HCT116 (cell line): ENCODE results near the gene CABLES1. TPM values are rescaled to one million over a fixed set of nuclear protein-coding genes. Genes with fewer than 3 reads are reported as not detected.

Source experiments
- ATAC-seq: fragments of 200-7000 bp; cut with Tn5 transposase; 2 replicates; pipeline ENCODE4 v1.9.1; 2020; ENCODE audit warnings: mild to moderate bottlenecking, moderate library complexity
- BruUV-seq: library from RNA; stranded (reverse); fragments of 400-500 nt; replicated peaks from 2 replicates; lab custom pipeline; 2021; lab: Mats Ljungman, UMichigan
- CTCF ChIA-PET: fragments of 300-600 bp; sonication (Branson Sonifier 250); formaldehyde crosslinking; loops from one replicate; lab custom pipeline; 2021; ENCODE audit warnings: antibody characterized with exemption; lab: Charles Lee
- POLR2A ChIA-PET: fragments of 300-600, 350-600 bp; sonication (Branson Sonifier 250); formaldehyde crosslinking; loops from one replicate; lab custom pipeline; 2021; ENCODE audit warnings: antibody characterized with exemption; lab: Charles Lee
- RAD21 ChIA-PET, 2 experiments: fragments of 300-600 bp; sonication (Branson Sonifier 250); formaldehyde crosslinking; loops; one replicate each; lab custom pipeline; 2023; ENCODE audit warnings: low total read pairs in 2 of 2; ENCODE audit not compliant: uncharacterized antibody in 2 of 2, unreplicated experiment in 2 of 2, low non-redundant PET in 1 of 2; lab: Charles Lee
- DNase-seq: peaks from one replicate; pipeline ENCODE4 v3.0.0-alpha.2; 2010; ENCODE audit warnings: low read depth, low spot score
- H2AFZ ChIP-seq: fragments of 200-600 bp; shearing (Covaris generic), sonication (generic); 2 replicates; pipeline ENCODE4 v1.6.1; 2017; ENCODE audit warnings: low read depth, mixed run types, mixed read lengths, antibody characterized with exemption, low read length; ENCODE audit not compliant: poor library complexity, severe bottlenecking
- H3K27ac ChIP-seq: 2 replicates; pipeline ENCODE4 v1.5.1; 2012; ENCODE audit warnings: low read depth, low read length
- H3K27me3 ChIP-seq: fragments of 200-600 bp; sonication (generic); 2 replicates; pipeline ENCODE4 v1.6.1; 2016; ENCODE audit warnings: mixed run types, low read length, mixed read lengths; ENCODE audit not compliant: insufficient read depth
- H3K36me3 ChIP-seq, 2 experiments: fragments of 200-500 bp in 1 of 2; fragments of 200-600 bp in 1 of 2; sonication (Bioruptor generic) in 1 of 2; sonication (generic) in 1 of 2; 2 replicates each; pipeline versions ENCODE4 v1.5.1 to v1.6.1; 2014 to 2016; ENCODE audit warnings: low read length in 2 of 2, inconsistent platforms in 1 of 2, mixed read lengths in 1 of 2, mixed run types in 1 of 2; ENCODE audit not compliant: insufficient read depth in 2 of 2, control insufficient read depth in 1 of 2
- H3K4me1 ChIP-seq, 2 experiments: fragments of 200-600 bp in 1 of 2; sonication (generic) in 1 of 2; 2 replicates each; pipeline versions ENCODE4 v1.5.1 to v1.6.1; 2012 to 2017; ENCODE audit warnings: low read length in 2 of 2, inconsistent platforms in 1 of 2, mild to moderate bottlenecking in 1 of 2, mixed read lengths in 1 of 2, mixed run types in 1 of 2, moderate library complexity in 1 of 2; ENCODE audit not compliant: insufficient read depth in 2 of 2, control insufficient read depth in 1 of 2
- H3K4me2 ChIP-seq: fragments of 200-600 bp; sonication (generic); 2 replicates; pipeline ENCODE4 v1.6.1; 2017; ENCODE audit warnings: mixed run types, low read length, mixed read lengths
- H3K4me3 ChIP-seq, 2 experiments: fragments of 200-600 bp in 1 of 2; sonication (generic) in 1 of 2; replicated peaks in 1 of 2; 2 replicates each; pipeline ENCODE4 v1.5.1; 2011 to 2016; ENCODE audit warnings: low read length in 2 of 2, control low read depth in 1 of 2, low read depth in 1 of 2, mild to moderate bottlenecking in 1 of 2, mixed read lengths in 1 of 2, mixed run types in 1 of 2
- H3K79me2 ChIP-seq: fragments of 200-600 bp; sonication (generic); 2 replicates; pipeline ENCODE4 v1.6.1; 2017; ENCODE audit warnings: mild to moderate bottlenecking, mixed run types, low read length, moderate library complexity, mixed read lengths; ENCODE audit not compliant: insufficient read depth
- H3K9ac ChIP-seq: fragments of 200-600 bp; sonication (generic); 2 replicates; pipeline ENCODE4 v1.6.1; 2016; ENCODE audit warnings: low read length, mixed read lengths
- H3K9me2 ChIP-seq: fragments of 200-600 bp; sonication (generic), shearing (Covaris generic); 2 replicates; pipeline ENCODE4 v1.6.1; 2017; ENCODE audit warnings: mixed run types, mild to moderate bottlenecking, moderate library complexity; ENCODE audit not compliant: insufficient read depth
- H3K9me3 ChIP-seq, 2 experiments: fragments of 200-500 bp in 1 of 2; fragments of 200-600 bp in 1 of 2; sonication (Bioruptor generic) in 1 of 2; sonication (generic) in 1 of 2; 2 replicates each; pipeline ENCODE4 v1.6.1; 2014 to 2017; ENCODE audit warnings: low read length in 2 of 2, mixed read lengths in 2 of 2, inconsistent platforms in 1 of 2, low read depth in 1 of 2, mild to moderate bottlenecking in 1 of 2, mixed run types in 1 of 2, moderate library complexity in 1 of 2; ENCODE audit not compliant: control insufficient read depth in 1 of 2, insufficient read depth in 1 of 2
- H4K20me1 ChIP-seq: fragments of 200-600 bp; sonication (generic), shearing (Covaris generic); 2 replicates; pipeline ENCODE4 v1.6.1; 2017; ENCODE audit warnings: mixed run types, mild to moderate bottlenecking, moderate library complexity; ENCODE audit not compliant: insufficient read depth
- CEBPB ChIP-seq: IDR thresholded peaks from 2 replicates; pipeline ENCODE4 v1.6.1; 2012; ENCODE audit warnings: low read depth
- ELF1 ChIP-seq: IDR thresholded peaks from 2 replicates; pipeline ENCODE4 v1.6.1; 2012; ENCODE audit warnings: low read depth, borderline replicate concordance
- EZH2 ChIP-seq: fragments of 200-600 bp; sonication (generic); IDR thresholded peaks from 2 replicates; pipeline ENCODE4 v1.6.1; 2017; ENCODE audit warnings: antibody characterized with exemption, mixed run types
- FOSL1 ChIP-seq: IDR thresholded peaks from 2 replicates; pipeline ENCODE4 v1.6.1; 2012; ENCODE audit warnings: low read depth
- POLR2A ChIP-seq: IDR thresholded peaks from 2 replicates; pipeline ENCODE4 v1.7.0; 2011; ENCODE audit warnings: borderline replicate concordance; ENCODE audit not compliant: insufficient read depth, insufficient read length; ENCODE audit errors: extremely low read depth
- POLR2AphosphoS5 ChIP-seq: IDR thresholded peaks from 2 replicates; pipeline ENCODE4 v1.6.1; 2011; ENCODE audit warnings: mild to moderate bottlenecking, low read depth, low read length, moderate library complexity
- SP1 ChIP-seq: IDR thresholded peaks from 2 replicates; pipeline ENCODE4 v1.6.1; 2012; ENCODE audit warnings: low read depth
- SRF ChIP-seq: IDR thresholded peaks from 2 replicates; pipeline ENCODE4 v1.6.1; 2012; ENCODE audit warnings: low read depth
- ZFX ChIP-seq: fragments of 450-650 bp; IDR thresholded peaks from 2 replicates; pipeline ENCODE4 v1.6.1; 2017
- ZNF274 ChIP-seq: fragments of 200-500 bp; sonication (Bioruptor generic); IDR thresholded peaks from 2 replicates; pipeline ENCODE4 v1.6.1; 2014; ENCODE audit warnings: mild to moderate bottlenecking, low read depth, low read length, inconsistent platforms
- intact Hi-C: fragments of 100-400 bp; cut with micrococcal nuclease; formaldehyde crosslinking; loops from 2 replicates; pipeline ENCODE4 v1.10.0; 2022
- total RNA-seq: library from RNA; stranded (reverse); gene quantifications from one replicate; pipeline ENCODE4 v1.2.1, GENCODE V29; 2021; ENCODE audit not compliant: unreplicated experiment
- TF ChIP-seq, protein P1 (sequence below): IDR thresholded peaks from 2 replicates; pipeline ENCODE4 v1.6.1; 2012
- TF ChIP-seq, protein P2 (sequence below), 3 experiments: fragments of 200-600 bp in 1 of 3; sonication (generic) in 1 of 3; IDR thresholded peaks in 2 of 3; conservative IDR thresholded peaks in 1 of 3; 2 replicates each; pipeline ENCODE4 v1.5.1; 2012 to 2017; ENCODE audit warnings: low read depth in 2 of 3, low read length in 2 of 3, antibody characterized with exemption in 1 of 3, borderline replicate concordance in 1 of 3, control low read depth in 1 of 3, mild to moderate bottlenecking in 1 of 3, mixed read lengths in 1 of 3, mixed run types in 1 of 3, moderate library complexity in 1 of 3; ENCODE audit not compliant: insufficient read depth in 1 of 3

CABLES1 gene
- total RNA-seq, 1 experiment from 2014 or later, result 7.7 TPM

DNA sequence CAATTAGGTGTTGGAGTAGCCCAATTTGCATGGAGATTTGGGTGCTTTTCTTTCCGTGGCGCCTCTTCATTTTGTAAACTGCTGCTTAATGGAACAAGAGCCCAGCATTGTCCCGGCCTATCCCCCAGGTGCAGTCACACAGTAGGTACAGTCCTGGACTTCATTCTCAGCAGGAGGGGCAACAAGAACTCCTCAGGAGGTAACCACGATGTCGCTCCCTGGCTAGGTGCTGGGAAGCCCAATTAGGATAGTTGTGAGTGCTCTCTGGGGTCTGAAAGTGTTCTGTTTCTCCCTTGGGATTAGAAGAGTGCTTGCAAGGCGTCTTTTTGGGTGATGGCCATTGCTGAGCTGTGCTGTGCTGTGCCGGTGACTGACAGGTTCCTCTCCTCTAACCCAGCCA is 53.8 kb downstream of the CABLES1 start:
- Histone ChIP-seq H3K4me2 (no peak overlapping the region), H2AFZ (no peak overlapping the region), H3K36me3 (no peaks in the 10 kb centered on the region), H3K27ac (no peak overlapping the region), H3K27me3 (no peaks in the 10 kb centered on the region), H3K4me1 (no peaks in the 10 kb centered on the region), H3K9ac (no peak overlapping the region), H3K9me3 (no peaks in the 10 kb centered on the region), H3K9me2 (no peaks in the 10 kb centered on the region), H4K20me1 (no peaks in the 10 kb centered on the region), H3K4me3 (no peak overlapping the region), H3K79me2 (no peaks in the 10 kb centered on the region)
- TF ChIP-seq CEBPB (no peak), FOSL1 (no peak), EZH2 (no peak), POLR2AphosphoS5 (no peak), POLR2A (no peak), ZNF274 (no peak), ZFX (no peak), ELF1 (no peak), SP1 (no peak), SRF (no peak)
- TF ChIP-seq, protein P1, sequence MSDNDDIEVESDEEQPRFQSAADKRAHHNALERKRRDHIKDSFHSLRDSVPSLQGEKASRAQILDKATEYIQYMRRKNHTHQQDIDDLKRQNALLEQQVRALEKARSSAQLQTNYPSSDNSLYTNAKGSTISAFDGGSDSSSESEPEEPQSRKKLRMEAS, result no peak
- TF ChIP-seq, protein P2, sequence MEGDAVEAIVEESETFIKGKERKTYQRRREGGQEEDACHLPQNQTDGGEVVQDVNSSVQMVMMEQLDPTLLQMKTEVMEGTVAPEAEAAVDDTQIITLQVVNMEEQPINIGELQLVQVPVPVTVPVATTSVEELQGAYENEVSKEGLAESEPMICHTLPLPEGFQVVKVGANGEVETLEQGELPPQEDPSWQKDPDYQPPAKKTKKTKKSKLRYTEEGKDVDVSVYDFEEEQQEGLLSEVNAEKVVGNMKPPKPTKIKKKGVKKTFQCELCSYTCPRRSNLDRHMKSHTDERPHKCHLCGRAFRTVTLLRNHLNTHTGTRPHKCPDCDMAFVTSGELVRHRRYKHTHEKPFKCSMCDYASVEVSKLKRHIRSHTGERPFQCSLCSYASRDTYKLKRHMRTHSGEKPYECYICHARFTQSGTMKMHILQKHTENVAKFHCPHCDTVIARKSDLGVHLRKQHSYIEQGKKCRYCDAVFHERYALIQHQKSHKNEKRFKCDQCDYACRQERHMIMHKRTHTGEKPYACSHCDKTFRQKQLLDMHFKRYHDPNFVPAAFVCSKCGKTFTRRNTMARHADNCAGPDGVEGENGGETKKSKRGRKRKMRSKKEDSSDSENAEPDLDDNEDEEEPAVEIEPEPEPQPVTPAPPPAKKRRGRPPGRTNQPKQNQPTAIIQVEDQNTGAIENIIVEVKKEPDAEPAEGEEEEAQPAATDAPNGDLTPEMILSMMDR (IDR thresholded peaks at IDR 0.05 in 2 of 3, conservative IDR thresholded peaks at IDR 0.05 in 1 of 3; ENCODE audit: borderline replicate concordance in 1 of 3, insufficient read depth in 1 of 3, low read depth in 2 of 3, low read length in 2 of 3), result no peak
- ATAC-seq (no peak), DNase-seq (no peak)
- intact Hi-C loops, result no loop called here
- CTCF ChIA-PET, result no interaction called here
- POLR2A ChIA-PET, result no interaction called here
- no TSS peak for BruUV-seq
- RAD21 ChIA-PET, result no interaction called here
